HG03354 (cell line): ENCODE measurements around the gene FREM2.

Experiments
- ATAC-seq: cut with Tn5 transposase; IDR thresholded peaks from one replicate; pipeline ENCODE4 v1.9.1; 2021; ENCODE audit warnings: mild to moderate bottlenecking; ENCODE audit not compliant: unreplicated experiment, poor library complexity, severe bottlenecking

Gene FREM2

DNA sequence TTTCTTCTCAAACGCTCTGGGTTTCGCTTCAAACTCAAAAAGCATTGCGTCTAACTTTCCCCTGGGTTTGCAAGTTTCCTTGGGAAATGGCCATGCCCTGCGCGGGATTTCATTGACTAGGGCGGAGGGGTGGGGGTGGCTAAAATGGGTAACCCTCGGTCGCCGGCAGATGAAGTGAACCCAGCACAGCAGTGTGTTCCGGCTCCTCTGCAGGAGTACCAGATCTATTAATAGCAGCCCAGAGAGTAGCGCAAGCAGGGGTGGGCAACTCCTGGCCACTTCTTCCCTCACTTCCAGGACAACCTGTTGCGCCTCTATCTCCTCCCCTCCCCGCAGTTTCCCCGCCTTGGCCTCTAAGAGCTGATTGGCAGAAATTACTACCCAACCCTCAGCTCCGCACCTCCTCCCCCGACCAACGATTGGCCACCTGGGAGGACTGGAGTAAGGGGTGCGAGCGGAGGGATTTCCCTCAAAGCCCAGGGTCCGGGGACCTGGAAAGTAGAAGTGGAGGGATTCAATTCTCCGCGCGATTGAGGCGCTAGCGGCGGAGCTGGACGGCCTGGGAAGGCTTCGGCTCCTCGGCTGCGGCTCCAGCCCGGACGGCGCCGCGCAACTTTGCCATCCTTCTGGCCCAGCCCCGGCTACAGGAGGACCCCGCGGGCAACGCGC, at the start of gene FREM2:
TSS of gene FREM2 (plus strand) at position 501 of the 669 bp plus-strand sequence. CDS start 268 bp downstream, outside the sequence.
- ATAC-seq = peak; percentile 30

- no peak for ATAC-seq
These were observed 49.3 kb upstream of the FREM2 start for GRCh38 chr13:38637576-38637975.

DNA sequence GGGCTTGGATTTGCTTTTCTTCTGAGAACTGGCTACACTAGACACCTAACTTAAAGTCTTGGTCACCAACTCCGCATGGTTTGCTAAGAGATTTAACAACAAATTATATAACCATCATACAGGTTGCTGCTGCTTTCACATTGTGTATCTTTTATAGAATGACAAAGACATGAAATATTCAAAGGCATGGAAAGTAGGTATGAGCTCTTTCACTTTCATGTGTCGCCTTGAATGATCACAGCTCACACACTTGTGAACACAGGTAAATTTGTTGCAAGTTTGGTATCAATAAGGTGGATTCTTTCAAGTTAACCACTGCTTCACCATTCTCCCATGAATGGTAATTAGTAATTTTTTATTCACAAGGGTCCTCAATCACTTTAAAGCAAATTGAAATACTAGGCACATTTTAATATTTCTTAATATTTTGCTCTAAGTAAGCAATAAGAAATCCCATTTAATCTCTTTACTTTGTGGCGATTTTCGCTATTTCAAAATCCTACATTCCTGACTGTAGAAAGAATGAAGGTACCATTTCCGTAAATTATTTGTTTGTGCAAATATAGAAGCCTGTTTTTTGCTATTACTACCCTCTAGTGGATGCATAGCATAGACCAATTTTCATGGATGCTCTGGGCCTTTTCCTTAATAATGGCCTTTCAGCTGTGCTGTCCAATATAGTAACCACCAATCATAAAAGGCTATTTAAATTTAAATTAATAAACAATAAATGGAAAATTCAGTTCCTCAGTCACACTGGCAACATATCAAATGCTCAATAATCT, 45.5 kb upstream of the FREM2 start:
- ATAC-seq = no peak

DNA sequence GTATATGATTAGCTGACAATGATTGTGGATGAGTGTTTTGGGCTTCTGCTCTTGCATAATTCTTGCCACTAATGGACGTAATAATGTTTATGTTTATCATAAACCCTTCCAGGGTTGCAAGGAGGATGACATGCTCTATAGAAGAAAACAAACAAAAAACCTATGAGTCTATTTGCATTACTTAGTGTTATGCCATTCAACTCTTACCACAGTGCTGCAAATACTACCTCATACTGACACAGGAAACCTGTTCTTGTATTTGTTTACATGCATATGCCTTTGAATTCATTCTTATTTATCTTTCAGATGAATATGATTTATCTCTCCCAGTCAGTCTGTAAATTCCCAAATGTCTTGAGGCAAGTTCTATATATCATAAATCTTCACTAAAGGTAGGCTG, 39.6 kb upstream of the FREM2 start:
- ATAC-seq = no peak

GRCh38 chr13:38648912-38649311, 38.0 kb upstream of the FREM2 start:
- no peak for ATAC-seq

GRCh38 chr13:38656699-38657098, 30.2 kb upstream of the FREM2 start:
- ATAC-seq = no peak

DNA sequence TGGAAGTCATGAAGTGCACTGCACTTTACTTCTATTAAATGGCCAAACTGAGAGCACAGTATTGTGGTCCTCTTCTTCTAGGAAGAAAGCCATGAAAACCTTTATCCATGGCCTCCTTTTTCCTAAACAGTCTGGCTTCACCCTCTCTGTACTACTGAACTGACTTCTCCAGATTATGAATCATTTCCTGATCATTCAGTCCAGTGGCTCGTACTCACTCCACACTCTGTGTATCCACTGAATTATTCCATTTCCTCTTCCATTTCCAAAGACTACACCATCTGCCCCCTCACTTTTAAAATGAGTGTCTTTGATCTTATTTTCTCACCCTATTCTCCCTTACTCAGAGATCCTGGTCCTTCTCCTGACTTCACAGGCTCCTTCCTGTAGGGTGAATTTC, 29.7 kb upstream of the FREM2 start:
- no peak for ATAC-seq

- no peak for ATAC-seq
These were observed 28.0 kb upstream of the FREM2 start for GRCh38 chr13:38658906-38659305.

- ATAC-seq = no peak
These were observed 25.7 kb upstream of the FREM2 start for GRCh38 chr13:38661010-38661675.

DNA sequence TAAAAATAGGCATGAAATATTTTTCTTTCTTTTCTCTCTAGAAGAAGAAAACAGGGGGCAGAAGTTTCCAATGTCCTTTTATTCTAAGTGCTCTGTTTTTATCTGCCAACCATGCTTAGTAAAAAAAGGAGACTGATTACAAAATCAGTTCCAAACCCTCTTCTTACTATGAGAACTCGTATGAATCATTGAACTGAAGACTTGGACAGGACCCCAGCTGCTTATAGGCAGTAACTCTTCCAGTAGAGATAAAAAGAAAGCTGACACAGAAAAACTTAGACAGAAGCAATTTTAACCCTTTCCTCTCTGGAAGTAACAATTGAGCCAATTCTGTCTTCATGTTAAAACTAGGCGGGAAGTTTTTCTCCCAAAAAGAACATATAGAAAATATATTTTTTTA, 24.5 kb upstream of the FREM2 start:
- ATAC-seq = no peak

DNA sequence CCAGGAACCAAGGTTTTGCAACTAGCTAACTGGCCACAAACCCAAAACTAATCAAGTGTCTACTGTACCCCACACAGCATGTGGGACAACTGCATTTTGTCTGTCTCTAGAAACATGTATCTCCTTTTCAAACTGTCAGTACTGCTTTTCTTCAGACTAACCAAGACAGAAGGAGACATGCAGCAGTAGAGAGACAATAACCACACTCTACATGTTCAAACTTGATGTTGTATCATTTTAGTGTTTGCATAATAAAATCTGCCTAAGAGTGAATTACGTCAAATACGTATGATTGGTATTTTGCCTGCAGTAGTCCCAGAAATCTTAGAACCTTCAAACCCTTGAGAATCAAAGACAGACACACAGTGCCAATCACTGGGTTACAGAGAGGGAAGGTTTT, 22.0 kb upstream of the FREM2 start:
- no peak for ATAC-seq

GRCh38 chr13:38667526-38668109, 19.3 kb upstream of the FREM2 start:
- no peak for ATAC-seq

GRCh38 chr13:38669234-38669964, 17.5 kb upstream of the FREM2 start:
- no peak for ATAC-seq

DNA sequence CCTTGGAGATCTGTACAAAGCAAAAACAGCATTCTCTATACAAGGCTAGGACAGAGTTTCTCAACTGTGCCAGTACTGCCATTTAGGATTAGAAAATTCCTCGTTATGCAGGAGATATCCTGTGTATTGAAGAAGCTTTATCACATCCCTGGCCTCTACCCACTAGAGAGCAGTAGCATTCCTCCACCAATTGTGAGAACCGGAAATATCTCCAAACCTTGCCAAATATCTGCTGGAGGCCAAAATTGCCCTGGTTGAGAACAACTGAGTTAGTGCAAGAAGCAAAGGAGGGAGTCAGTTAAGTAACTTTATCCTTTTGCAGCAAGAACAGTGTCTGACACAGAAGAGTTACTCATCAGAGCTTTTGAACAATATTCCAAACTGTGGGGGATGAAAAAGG, 16.2 kb upstream of the FREM2 start:
- no peak for ATAC-seq

DNA sequence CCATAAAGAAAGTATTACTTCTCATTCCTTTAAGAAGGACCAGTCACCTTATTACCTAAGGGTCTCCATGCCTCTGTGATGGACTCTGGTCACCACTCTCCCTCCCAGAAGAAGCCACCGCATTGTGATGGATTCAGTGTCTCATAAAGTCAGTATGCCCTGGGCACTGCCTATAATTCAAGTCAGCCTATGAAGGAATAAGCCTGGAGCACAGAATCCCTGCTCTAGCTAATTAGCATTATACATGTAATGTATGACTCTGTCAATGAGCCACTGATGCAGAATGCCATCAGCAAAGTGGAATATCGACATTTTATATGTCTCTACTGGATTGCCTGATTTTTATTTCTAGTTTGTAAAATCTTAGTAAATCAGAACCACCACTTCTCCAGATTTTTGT, 14.9 kb upstream of the FREM2 start:
- no peak for ATAC-seq

- ATAC-seq = no peak
These were observed 12.7 kb upstream of the FREM2 start for GRCh38 chr13:38674208-38674607.

DNA sequence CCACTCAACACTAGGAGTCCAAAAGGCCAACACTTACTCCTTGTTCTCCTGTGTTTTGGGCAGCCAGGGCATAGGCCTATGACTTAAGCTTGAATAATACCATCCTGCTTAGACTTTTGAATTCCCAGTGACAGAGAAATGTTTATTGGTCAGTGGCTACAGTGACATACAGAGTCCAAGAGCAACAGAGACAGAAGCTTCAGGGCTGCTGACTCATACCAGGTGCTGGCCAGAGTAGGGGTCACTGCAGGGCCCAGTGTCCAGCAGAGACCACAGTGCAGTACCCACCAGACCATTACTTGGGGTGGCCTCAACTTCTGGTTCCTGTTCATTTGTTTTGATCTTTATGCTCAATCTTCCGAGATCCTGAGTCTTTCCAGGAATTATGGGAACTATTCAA, 6.0 kb upstream of the FREM2 start:
- ATAC-seq = no peak

DNA sequence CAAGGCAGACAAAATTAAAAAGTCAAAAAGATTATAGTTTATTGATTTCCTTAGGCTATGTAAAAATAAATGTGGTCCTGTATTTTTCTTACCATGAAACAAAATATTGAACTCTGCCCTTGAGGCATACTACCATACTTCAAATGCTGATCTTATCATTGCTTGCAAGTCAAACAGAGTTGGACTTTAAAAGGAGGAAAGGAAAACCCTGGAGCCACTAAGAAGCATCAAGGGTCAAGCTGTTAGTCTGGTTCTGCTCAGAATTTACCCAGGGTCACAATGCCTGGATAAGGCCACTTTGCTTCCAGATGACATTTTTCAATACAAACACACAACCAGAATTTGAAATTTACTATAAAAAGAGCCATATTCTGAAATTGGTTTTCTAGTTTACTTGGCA, 2.2 kb upstream of the FREM2 start:
- no peak for ATAC-seq

DNA sequence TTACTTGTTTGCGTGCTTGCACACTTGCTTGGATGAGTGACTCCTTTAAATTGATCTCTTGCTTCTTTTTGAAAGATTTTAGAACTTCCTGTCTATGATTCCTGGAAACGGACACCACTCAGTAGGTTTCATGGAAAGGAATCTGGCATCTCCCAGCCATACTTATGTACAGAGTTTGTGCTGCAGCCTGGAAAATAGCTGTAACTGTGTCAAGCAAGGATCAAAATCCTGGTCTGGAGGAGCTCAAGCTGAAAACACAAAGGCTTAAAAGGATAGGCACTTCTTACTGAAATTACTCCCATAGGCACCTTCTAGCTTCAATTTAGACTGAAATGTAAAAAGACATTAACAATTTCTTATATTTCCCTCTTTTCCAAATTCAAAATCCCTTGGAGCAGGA, 1.4 kb upstream of the FREM2 start:
- ATAC-seq = no peak
